Kidney (tissue), 14 donors: ENCODE results near the gene TMEM273. TPM values are rescaled to one million over a fixed set of nuclear protein-coding genes. Genes with fewer than 3 reads are reported as not detected.

Experiments used
- DNase-seq, 5 donors: peaks; one replicate each; pipeline ENCODE4 v3.0.0-alpha.2; 2013 to 2020
- FAIRE-seq: peaks from 2 replicates; lab custom pipeline; 2012; peaks lifted over from hg19 to GRCh38; lab: Jason Lieb, UNC
- H3K27ac ChIP-seq, 2 donors: one replicate each; pipeline ENCODE4 v1.7.0; 2013; ENCODE audit warnings: low read depth in 2 of 2, low read length in 2 of 2, inconsistent platforms in 1 of 2
- H3K27me3 ChIP-seq: one replicate; pipeline ENCODE4 v1.7.1; 2013; ENCODE audit warnings: low read length, inconsistent platforms; ENCODE audit not compliant: control insufficient read depth, insufficient read depth
- H3K36me3 ChIP-seq, 3 donors: one replicate each; pipeline versions ENCODE4 v1.7.0 to v1.7.1; 2013; ENCODE audit warnings: low read length in 3 of 3, control low read depth in 1 of 3, inconsistent platforms in 1 of 3; ENCODE audit not compliant: insufficient read depth in 3 of 3, control insufficient read depth in 2 of 3
- H3K4me1 ChIP-seq, 3 donors: one replicate each; pipeline versions ENCODE4 v1.7.0 to v1.7.1; 2013; ENCODE audit warnings: low read length in 3 of 3, inconsistent platforms in 1 of 3, low read depth in 1 of 3; ENCODE audit not compliant: control insufficient read depth in 2 of 3, insufficient read depth in 2 of 3
- H3K4me3 ChIP-seq, 3 donors: one replicate each; pipeline versions ENCODE4 v1.7.0 to v1.8.1; 2013; ENCODE audit warnings: low read length in 3 of 3, control low read depth in 1 of 3, inconsistent platforms in 1 of 3
- H3K9ac ChIP-seq, 3 donors: one replicate each; pipeline versions ENCODE4 v1.7.0 to v1.7.1; 2013; ENCODE audit warnings: low read length in 3 of 3, control low read depth in 1 of 3, inconsistent platforms in 1 of 3
- H3K9me3 ChIP-seq, 3 donors: one replicate each; pipeline versions ENCODE4 v1.7.0 to v1.7.1; 2013; ENCODE audit warnings: low read length in 3 of 3, control low read depth in 1 of 3, inconsistent platforms in 1 of 3; ENCODE audit not compliant: control insufficient read depth in 2 of 3, insufficient read depth in 1 of 3
- intact Hi-C: fragments of 100-400 bp; cut with DNase I; formaldehyde crosslinking; loops from one replicate; pipeline ENCODE4 v1.11.1; 2022
- polyA plus RNA-seq: library from polyadenylated mRNA; stranded (reverse); fragments of 350-450 nt; fragmentation: Illumina TruSeq; extraction: RNeasy Lipid Tissue Mini Kit (QIAGEN cat#74804); gene quantifications from one replicate; pipeline ENCODE4 v1.2.3, GENCODE V29; 2014; ENCODE audit warnings: low read depth, low replicate concordance; ENCODE audit not compliant: insufficient read depth
- total RNA-seq: library from RNA; stranded (reverse); fragmentation: NEBNext Ultra II Directional; extraction: Animal tissue kit (Norgen Biotek cat#: 25700); gene quantifications from one replicate; pipeline ENCODE4 v1.2.1, GENCODE V29; 2021
- TF ChIP-seq, protein P1 (sequence below): IDR thresholded peaks from 3 replicates; pipeline ENCODE4 v1.5.1; 2012; ENCODE audit warnings: mild to moderate bottlenecking, moderate library complexity, borderline replicate concordance; ENCODE audit not compliant: insufficient read depth; ENCODE audit errors: extremely low read depth
- donor health status: control.
- donor health status: control.
- donor health status: control.
- donor health status: control.
- donor health status: control.
- donor health status: DM: yes; HTN: yes; CAD: no.
- donor health status: Normal renal cell carcinoma (clear cell type).

TMEM273 gene
- total and polyA plus RNA-seq, 2 donors from 2014 or later: 3.2 to 16.8 TPM

DNA sequence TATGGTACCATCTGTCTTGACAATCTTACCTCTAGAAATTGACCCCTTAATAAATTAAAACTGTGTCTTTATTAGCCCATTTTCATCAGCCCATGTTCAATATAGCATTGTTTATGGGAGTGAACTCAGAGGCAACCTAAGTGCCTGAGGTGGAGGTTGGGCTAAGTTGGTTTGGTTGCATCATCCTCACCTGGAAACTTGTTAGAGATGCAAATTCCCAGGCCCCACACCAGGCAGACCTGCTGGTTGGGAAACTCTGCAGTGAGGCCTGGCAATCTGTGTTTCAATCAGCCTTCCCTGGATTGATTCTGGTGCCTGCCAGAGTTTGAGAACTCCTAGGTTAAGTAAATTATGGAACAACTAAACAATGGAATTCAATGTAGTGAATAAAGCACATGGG, 44.9 kb downstream of the TMEM273 start:
- FAIRE-seq (no peak), DNase-seq (no peak)
- H3K27ac ChIP-seq: no peak overlapping the region
- no peaks in the 10 kb centered on the region for H3K27me3 ChIP-seq
- H3K4me1 ChIP-seq: peaks cover 0 to 3% (median 0%) of the 10 kb centered on the region in 3 donors
- H3K36me3 ChIP-seq: no peaks in the 10 kb centered on the region
- intact Hi-C loops: no loop called here
- no peak overlapping the region for H3K9ac ChIP-seq
- TF ChIP-seq, protein P1, sequence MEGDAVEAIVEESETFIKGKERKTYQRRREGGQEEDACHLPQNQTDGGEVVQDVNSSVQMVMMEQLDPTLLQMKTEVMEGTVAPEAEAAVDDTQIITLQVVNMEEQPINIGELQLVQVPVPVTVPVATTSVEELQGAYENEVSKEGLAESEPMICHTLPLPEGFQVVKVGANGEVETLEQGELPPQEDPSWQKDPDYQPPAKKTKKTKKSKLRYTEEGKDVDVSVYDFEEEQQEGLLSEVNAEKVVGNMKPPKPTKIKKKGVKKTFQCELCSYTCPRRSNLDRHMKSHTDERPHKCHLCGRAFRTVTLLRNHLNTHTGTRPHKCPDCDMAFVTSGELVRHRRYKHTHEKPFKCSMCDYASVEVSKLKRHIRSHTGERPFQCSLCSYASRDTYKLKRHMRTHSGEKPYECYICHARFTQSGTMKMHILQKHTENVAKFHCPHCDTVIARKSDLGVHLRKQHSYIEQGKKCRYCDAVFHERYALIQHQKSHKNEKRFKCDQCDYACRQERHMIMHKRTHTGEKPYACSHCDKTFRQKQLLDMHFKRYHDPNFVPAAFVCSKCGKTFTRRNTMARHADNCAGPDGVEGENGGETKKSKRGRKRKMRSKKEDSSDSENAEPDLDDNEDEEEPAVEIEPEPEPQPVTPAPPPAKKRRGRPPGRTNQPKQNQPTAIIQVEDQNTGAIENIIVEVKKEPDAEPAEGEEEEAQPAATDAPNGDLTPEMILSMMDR: no peak
- H3K9me3 ChIP-seq: peaks cover 0 to 6% (median 0%) of the 10 kb centered on the region in 3 donors
- no peak overlapping the region for H3K4me3 ChIP-seq

DNA sequence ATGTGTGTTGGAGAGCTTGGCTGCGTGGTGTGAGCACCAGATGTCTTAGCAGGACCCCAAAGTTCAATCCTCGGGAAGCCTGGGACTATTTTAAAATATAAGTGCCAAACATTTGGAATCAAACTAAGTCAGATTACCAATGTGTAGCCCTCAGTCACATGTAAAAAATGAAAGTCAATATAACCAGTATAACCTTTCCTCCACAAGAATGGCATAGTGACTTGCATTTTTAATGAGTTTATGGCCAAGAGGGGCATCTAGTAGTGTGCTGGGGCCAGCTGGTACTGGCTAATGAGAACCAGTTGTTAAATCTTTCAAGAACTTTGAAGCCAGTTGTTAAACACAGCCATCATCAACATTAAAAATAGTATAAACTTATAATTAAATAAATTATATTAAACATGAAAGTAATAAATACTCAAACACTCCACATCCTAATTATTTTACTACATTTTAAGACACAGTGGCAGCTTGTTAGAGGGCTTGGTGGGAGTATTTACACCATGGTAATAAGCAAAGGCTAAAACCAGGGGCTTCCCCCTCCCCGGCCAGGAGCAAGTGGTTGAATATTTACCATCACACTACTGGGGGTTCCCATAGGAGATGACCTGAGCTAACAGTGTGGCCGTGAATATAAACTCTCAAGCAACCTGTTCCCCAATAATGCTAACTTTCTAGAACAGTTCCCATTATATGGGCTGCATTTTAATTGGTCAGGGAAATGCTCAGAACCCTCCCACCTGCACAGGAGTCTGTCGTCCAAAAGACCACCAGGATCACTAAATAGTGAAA, 46.5 kb downstream of the TMEM273 start:
- Histone ChIP-seq H3K4me3 (no peak overlapping the region), H3K4me1 (peaks cover 0 to 4% (median 0%) of the 10 kb centered on the region in 3 donors), H3K27ac (no peak overlapping the region), H3K9ac (no peak overlapping the region), H3K36me3 (no peaks in the 10 kb centered on the region), H3K9me3 (no peaks in the 10 kb centered on the region), H3K27me3 (no peaks in the 10 kb centered on the region)
- FAIRE-seq: no peak
- TF ChIP-seq, protein P1: no peak
- intact Hi-C loops: no loop called here
- no peak for DNase-seq

DNA sequence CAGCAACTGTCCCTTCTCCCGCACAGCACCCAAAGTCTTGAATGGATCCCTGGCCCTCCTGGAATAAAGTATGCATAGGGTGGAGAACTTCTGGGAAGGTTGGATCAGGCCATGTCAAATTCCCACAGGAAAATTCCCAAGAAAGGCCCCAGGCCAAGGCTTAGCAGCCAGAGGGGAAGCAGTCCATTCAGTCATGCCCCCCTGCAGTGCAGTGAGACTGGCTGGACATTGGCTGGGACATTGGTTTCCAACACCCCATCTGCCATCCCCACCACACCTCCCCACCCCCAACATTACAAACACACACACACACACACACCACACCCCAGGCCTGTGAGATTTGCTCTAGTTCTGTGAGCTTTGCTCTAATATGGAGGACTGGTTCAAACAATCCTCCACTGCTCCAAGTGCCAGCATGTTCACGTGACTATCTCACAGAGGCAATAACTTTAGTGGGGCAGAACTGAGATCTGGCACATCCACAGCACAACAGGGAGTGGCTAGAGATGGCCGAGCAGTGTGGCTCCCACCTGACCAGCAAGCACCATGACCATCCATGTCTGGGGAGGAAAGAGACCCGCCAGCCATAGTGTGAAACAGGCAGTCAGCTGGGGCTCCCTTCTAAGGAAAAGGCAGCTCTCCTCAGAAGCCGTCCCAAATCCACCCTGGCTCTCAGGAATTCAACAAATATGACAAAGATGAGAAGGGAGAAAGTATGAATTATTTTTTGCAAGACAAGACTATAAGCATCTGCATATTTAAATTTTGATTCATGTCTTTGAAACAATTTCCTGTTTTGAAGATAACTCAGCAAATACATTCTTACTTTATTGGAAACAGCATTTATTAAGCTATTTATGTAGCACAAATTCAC, 47.6 kb downstream of the TMEM273 start:
- intact Hi-C loops: no loop called here
- Histone ChIP-seq H3K9me3 (no peaks in the 10 kb centered on the region), H3K36me3 (no peaks in the 10 kb centered on the region), H3K4me3 (no peak overlapping the region), H3K4me1 (peaks cover 0 to 4% (median 0%) of the 10 kb centered on the region in 3 donors), H3K9ac (no peak overlapping the region), H3K27me3 (no peaks in the 10 kb centered on the region), H3K27ac (no peak overlapping the region)
- DNase-seq (no peak), FAIRE-seq (no peak)
- TF ChIP-seq, protein P1: no peak
